Measurements from ENCODE around the gene RALGAPA2. TPM values are rescaled to one million over a fixed set of nuclear protein-coding genes. Genes with fewer than 3 reads are reported as not detected.

The RALGAPA2 gene
- total RNA-seq, 2 donors from 2014 or later = 27.8 to 28.5 TPM

GRCh38 chr20:20611167-20611566, 101.3 kb downstream of the RALGAPA2 start:
- Histone ChIP-seq H3K4me1 (no peaks in the 10 kb centered on the region), H3K36me3 (peaks cover 5% of the 10 kb centered on the region), H3K9me3 (no peaks in the 10 kb centered on the region), H3K27me3 (no peaks in the 10 kb centered on the region), H3K4me3 (no peak overlapping the region), H3K27ac (no peak overlapping the region)
- DNase-seq (ENCODE audit: low spot score) = no peak
- TF ChIP-seq, protein P1, sequence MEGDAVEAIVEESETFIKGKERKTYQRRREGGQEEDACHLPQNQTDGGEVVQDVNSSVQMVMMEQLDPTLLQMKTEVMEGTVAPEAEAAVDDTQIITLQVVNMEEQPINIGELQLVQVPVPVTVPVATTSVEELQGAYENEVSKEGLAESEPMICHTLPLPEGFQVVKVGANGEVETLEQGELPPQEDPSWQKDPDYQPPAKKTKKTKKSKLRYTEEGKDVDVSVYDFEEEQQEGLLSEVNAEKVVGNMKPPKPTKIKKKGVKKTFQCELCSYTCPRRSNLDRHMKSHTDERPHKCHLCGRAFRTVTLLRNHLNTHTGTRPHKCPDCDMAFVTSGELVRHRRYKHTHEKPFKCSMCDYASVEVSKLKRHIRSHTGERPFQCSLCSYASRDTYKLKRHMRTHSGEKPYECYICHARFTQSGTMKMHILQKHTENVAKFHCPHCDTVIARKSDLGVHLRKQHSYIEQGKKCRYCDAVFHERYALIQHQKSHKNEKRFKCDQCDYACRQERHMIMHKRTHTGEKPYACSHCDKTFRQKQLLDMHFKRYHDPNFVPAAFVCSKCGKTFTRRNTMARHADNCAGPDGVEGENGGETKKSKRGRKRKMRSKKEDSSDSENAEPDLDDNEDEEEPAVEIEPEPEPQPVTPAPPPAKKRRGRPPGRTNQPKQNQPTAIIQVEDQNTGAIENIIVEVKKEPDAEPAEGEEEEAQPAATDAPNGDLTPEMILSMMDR (IDR thresholded peaks at IDR 0.05) = no peak

GRCh38 chr20:20609522-20609921, 102.9 kb downstream of the RALGAPA2 start:
- Histone ChIP-seq H3K27ac (no peak overlapping the region), H3K4me3 (no peak overlapping the region), H3K36me3 (no peaks in the 10 kb centered on the region), H3K4me1 (no peaks in the 10 kb centered on the region), H3K9me3 (no peaks in the 10 kb centered on the region), H3K27me3 (no peaks in the 10 kb centered on the region)
- no peak for DNase-seq (ENCODE audit: low spot score)
- TF ChIP-seq, protein P1 (IDR thresholded peaks at IDR 0.05) = no peak

DNA sequence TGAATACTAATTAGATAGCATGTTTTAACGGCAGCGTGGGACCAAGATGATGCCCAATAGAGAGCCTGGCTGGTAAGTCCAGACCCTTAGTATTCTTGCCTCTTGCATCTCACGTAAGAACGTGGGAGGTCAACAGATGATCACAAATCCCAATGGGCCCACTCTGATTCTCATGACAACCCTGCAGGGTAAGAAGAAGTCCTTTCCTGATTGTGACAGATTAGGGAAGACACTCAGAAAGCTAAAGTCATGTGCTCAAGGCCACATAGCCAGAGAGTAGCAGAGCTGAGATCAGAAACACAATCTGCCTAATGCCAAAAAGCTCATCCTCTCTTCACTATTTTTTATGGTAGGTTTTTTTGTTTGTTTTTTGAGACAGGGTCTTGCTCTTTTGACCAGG, 103.8 kb downstream of the RALGAPA2 start:
- Histone ChIP-seq H3K4me3 (no peak overlapping the region), H3K9me3 (no peaks in the 10 kb centered on the region), H3K36me3 (no peaks in the 10 kb centered on the region), H3K27ac (no peak overlapping the region), H3K27me3 (no peaks in the 10 kb centered on the region), H3K4me1 (no peaks in the 10 kb centered on the region)
- TF ChIP-seq, protein P1 (IDR thresholded peaks at IDR 0.05) = no peak
- DNase-seq (ENCODE audit: low spot score) = no peak

GRCh38 chr20:20608041-20608440, 104.4 kb downstream of the RALGAPA2 start:
- Histone ChIP-seq H3K27me3 (no peaks in the 10 kb centered on the region), H3K4me1 (no peaks in the 10 kb centered on the region), H3K4me3 (no peak overlapping the region), H3K36me3 (no peaks in the 10 kb centered on the region), H3K9me3 (no peaks in the 10 kb centered on the region), H3K27ac (no peak overlapping the region)
- no peak for DNase-seq (ENCODE audit: low spot score)
- TF ChIP-seq, protein P1 (IDR thresholded peaks at IDR 0.05) = no peak

DNA sequence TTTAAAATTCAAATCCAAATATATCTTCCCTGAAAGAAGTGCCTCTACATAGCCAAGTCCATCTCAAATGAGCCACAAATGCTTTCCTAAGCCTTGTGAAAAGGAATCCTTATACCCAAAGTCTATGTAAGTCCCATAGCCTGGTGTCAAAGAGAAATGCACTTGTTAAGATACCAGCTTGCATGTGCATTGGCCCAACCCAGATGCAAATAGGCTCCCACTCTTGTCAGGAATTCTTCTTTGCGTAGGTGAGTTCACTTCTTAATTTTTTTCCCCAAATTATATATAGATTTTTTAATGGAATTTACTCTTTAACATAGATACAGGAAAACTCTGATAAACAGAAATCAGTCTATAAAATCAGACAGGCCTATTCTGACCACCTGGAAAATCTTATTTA, 105.6 kb downstream of the RALGAPA2 start:
- no peaks in the 10 kb centered on the region for H3K4me1 ChIP-seq
- no peaks in the 10 kb centered on the region for H3K36me3 ChIP-seq
- TF ChIP-seq, protein P1 (IDR thresholded peaks at IDR 0.05) = no peak
- no peaks in the 10 kb centered on the region for H3K27me3 ChIP-seq
- no peak overlapping the region for H3K4me3 ChIP-seq
- no peaks in the 10 kb centered on the region for H3K9me3 ChIP-seq
- no peak overlapping the region for H3K27ac ChIP-seq
- no peak for DNase-seq (ENCODE audit: low spot score)

GRCh38 chr20:20606050-20606449, 106.4 kb downstream of the RALGAPA2 start:
- H3K27me3 ChIP-seq = no peaks in the 10 kb centered on the region

More at GRCh38 chr20:20606050-20606449, 106.4 kb downstream of the RALGAPA2 start:
- Histone ChIP-seq H3K9me3 (no peaks in the 10 kb centered on the region), H3K27ac (no peak overlapping the region), H3K4me3 (no peak overlapping the region), H3K36me3 (peaks cover 6% of the 10 kb centered on the region), H3K4me1 (no peaks in the 10 kb centered on the region)
- TF ChIP-seq, protein P1 (IDR thresholded peaks at IDR 0.05) = no peak
- no peak for DNase-seq (ENCODE audit: low spot score)

Data from right atrium auricular region (tissue), 2 donors.